Sigmoid colon (tissue), 7 donors: ENCODE data around the gene SRD5A1. TPM values are rescaled to one million over a fixed set of nuclear protein-coding genes. Genes with fewer than 3 reads are reported as not detected.

Source experiments
- DNase-seq: peaks from one replicate; pipeline ENCODE4 v3.0.0-alpha.2; 2019
- H3K27ac ChIP-seq, 4 donors: fragments of 200-600 bp; sonication (generic); one replicate each; pipeline ENCODE4 v1.5.1; 2016 to 2019; ENCODE audit warnings: mild to moderate bottlenecking in 1 of 4
- H3K27me3 ChIP-seq, 3 donors: fragments of 200-600 bp; sonication (generic); one replicate each; pipeline ENCODE4 v1.5.1; 2019; ENCODE audit warnings: mild to moderate bottlenecking in 1 of 3
- H3K36me3 ChIP-seq, 4 donors: fragments of 200-600 bp; sonication (generic); one replicate each; pipeline ENCODE4 v1.5.1; 2016 to 2019
- H3K4me1 ChIP-seq, 4 donors: fragments of 200-600 bp; sonication (generic); one replicate each; pipeline ENCODE4 v1.5.1; 2017 to 2019
- H3K4me3 ChIP-seq, 4 donors: fragments of 200-600 bp; sonication (generic); one replicate each; pipeline ENCODE4 v1.5.1; 2017 to 2019; ENCODE audit warnings: mild to moderate bottlenecking in 2 of 4, moderate library complexity in 1 of 4
- H3K9me3 ChIP-seq, 4 donors: fragments of 200-600 bp in 3 of 4; sonication (generic) in 3 of 4; one replicate each; pipeline versions ENCODE4 v1.5.1 to v1.6.1; 2013 to 2019
- CTCF ChIP-seq, 4 experiments: fragments of 450-650 bp in 3 of 4; fragments of 200-600 bp in 1 of 4; IDR thresholded peaks; one replicate each; pipeline ENCODE4 v1.5.1; 2016 to 2019; ENCODE audit warnings: antibody characterized with exemption in 4 of 4, mild to moderate bottlenecking in 3 of 4, moderate library complexity in 2 of 4
- EP300 ChIP-seq, 4 donors: sonication (generic); formaldehyde crosslinking; IDR thresholded peaks; one replicate each; pipeline ENCODE4 v1.6.1; 2017; ENCODE audit warnings: antibody characterized with exemption in 4 of 4
- POLR2A ChIP-seq, 2 donors: fragments of 450-650 bp; IDR thresholded peaks; one replicate each; pipeline ENCODE4 v1.6.1; 2016; ENCODE audit warnings: antibody characterized with exemption in 2 of 2, mild to moderate bottlenecking in 2 of 2, moderate library complexity in 2 of 2
- POLR2AphosphoS5 ChIP-seq, 4 donors: sonication (generic); formaldehyde crosslinking; IDR thresholded peaks; one replicate each; pipeline ENCODE4 v1.6.1; 2017; ENCODE audit warnings: antibody characterized with exemption in 4 of 4
- WGBS, 2 donors: extraction: QIAGEN DNeasy Blood & Tissue Kit; methylation state at CpG; one replicate each; pipeline ENCODE4 v1.1.7; 2013; 5-methylcytosine and 5-hydroxymethylcytosine counted together
- intact Hi-C: fragments of 100-400 bp; cut with DNase I; formaldehyde crosslinking; loops from one replicate; pipeline ENCODE4 v1.15.1; 2023
- polyA plus RNA-seq, 3 donors: library from polyadenylated mRNA; stranded (reverse); fragments of 200-250 nt; gene quantifications; one replicate each; pipeline ENCODE4 v1.2.3, GENCODE V29; 2013
- total RNA-seq, 4 donors: library from RNA; depleted of rRNA; stranded (reverse); fragments of >200 nt; gene quantifications; one replicate each; pipeline ENCODE4 v1.1.0, GENCODE V29; 2016
- donor health status: healthy with polysubstance abuse.
- donor health status: Bipolar disorder and iron deficiency.
- donor health status: healthy.

SRD5A1 gene
- total and polyA plus RNA-seq, 7 donors, result 3.1 to 10.7 (median 5.7) TPM

DNA sequence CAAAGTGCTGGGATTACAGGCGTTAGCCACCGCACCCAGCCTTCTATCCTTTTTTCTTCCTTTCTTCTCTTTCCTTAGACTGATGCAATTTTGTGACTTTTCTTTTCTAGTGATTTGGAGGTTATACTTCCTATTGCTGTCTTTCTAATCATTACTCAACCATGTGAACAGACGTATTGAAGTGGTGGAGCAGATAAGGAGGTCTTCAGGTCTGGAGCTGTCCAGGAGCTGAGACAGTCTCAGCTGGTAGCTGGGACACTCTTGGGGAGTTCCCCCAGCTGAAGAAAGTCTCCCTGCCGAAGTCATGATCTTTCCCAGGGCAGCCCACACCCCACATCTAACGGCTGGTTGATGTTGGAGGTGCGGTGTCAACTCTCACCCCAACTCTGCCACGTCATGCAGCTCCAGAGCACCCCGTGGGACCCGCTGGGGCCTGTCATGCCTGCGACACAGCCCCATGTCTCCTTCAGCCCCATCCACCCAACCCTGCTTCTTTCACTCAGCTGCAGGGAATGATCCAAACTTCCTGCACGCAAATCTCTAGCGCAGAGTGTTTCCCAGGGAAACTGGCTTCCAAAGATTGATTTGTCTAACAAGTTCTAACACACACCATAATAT lies 41.5 kb upstream of the SRD5A1 start:
- no peak overlapping the region for H3K4me3 ChIP-seq
- TF ChIP-seq EP300 (IDR thresholded peaks at IDR 0.05) (no peak), CTCF (IDR thresholded peaks at IDR 0.05) (no peak), POLR2A (IDR thresholded peaks at IDR 0.05) (no peak), POLR2AphosphoS5 (IDR thresholded peaks at IDR 0.05) (no peak)
- H3K36me3 ChIP-seq, result peaks cover 0 to 9% (median 2%) of the 10 kb centered on the region in 4 donors
- H3K4me1 ChIP-seq, result no peaks in the 10 kb centered on the region
- no peak overlapping the region for H3K27ac ChIP-seq
- no peaks in the 10 kb centered on the region for H3K9me3 ChIP-seq
- no peaks in the 10 kb centered on the region for H3K27me3 ChIP-seq
- DNase-seq, result no peak
- intact Hi-C loops, result no loop called here
- WGBS, 2 donors, result 89 to 93% methylated on average over 12 of the region's 12 CpGs

- Histone ChIP-seq H3K36me3 (peaks cover 0 to 11% (median 5%) of the 10 kb centered on the region in 4 donors), H3K9me3 (no peaks in the 10 kb centered on the region), H3K4me3 (no peak overlapping the region), H3K27ac (no peak overlapping the region), H3K4me1 (peaks cover 0 to under 1% (median 0%) of the 10 kb centered on the region in 4 donors), H3K27me3 (no peaks in the 10 kb centered on the region)
- 49 to 64% methylated on average over 3 of the region's 3 CpGs for WGBS, 2 donors
- intact Hi-C loops, result no loop called here
- no peak for DNase-seq
- no peak for TF ChIP-seq EP300 (IDR thresholded peaks at IDR 0.05)
Measured at GRCh38 chr5:6592601-6593000, 40.6 kb upstream of the SRD5A1 start.

- Histone ChIP-seq H3K4me3 (no peak overlapping the region), H3K27me3 (no peaks in the 10 kb centered on the region), H3K27ac (no peak overlapping the region), H3K9me3 (no peaks in the 10 kb centered on the region), H3K4me1 (peaks cover 0 to 6% (median 0%) of the 10 kb centered on the region in 4 donors), H3K36me3 (peaks cover 0 to 11% (median 10%) of the 10 kb centered on the region in 4 donors)
- WGBS, 2 donors, result 68 to 85% methylated on average over 14 of the region's 14 CpGs
- no peak for DNase-seq
- intact Hi-C loops, result no loop called here
- TF ChIP-seq POLR2AphosphoS5 (IDR thresholded peaks at IDR 0.05) (no peak), EP300 (IDR thresholded peaks at IDR 0.05) (no peak), POLR2A (IDR thresholded peaks at IDR 0.05) (no peak), CTCF (IDR thresholded peaks at IDR 0.05) (no peak)
Measured at GRCh38 chr5:6593148-6594016, 39.9 kb upstream of the SRD5A1 start.

DNA sequence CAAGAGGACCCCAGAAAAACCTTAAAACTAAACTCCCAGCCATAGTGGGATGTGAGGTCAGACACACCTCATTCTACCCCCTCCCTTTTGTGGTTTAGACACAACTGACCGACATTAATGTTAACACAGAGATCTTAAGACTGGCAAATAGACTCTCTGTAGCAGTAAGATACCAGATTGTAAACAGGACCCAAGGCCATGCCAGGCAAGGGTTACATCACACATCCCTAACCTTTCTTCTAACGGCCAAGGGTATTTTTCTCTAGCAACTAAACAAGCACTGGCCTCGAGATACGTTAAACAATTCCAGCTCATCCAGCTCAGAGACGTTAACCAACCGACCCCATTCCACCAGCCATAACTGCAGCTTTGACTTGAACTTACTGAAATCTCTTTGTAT lies 39.2 kb upstream of the SRD5A1 start:
- intact Hi-C loops, result no loop called here
- no peak for TF ChIP-seq CTCF (IDR thresholded peaks at IDR 0.05)
- no peak for TF ChIP-seq POLR2A (IDR thresholded peaks at IDR 0.05)
- no peak for TF ChIP-seq POLR2AphosphoS5 (IDR thresholded peaks at IDR 0.05)
- TF ChIP-seq EP300 (IDR thresholded peaks at IDR 0.05), result no peak
- no peaks in the 10 kb centered on the region for H3K27me3 ChIP-seq
- H3K9me3 ChIP-seq, result no peaks in the 10 kb centered on the region
- WGBS, 2 donors, result 83 to 84% methylated on average over 6 of the region's 6 CpGs
- no peak overlapping the region for H3K27ac ChIP-seq
- peaks cover 0 to 17% (median 13%) of the 10 kb centered on the region in 4 donors for H3K36me3 ChIP-seq
- H3K4me1 ChIP-seq, result peaks cover 0 to 6% (median 0%) of the 10 kb centered on the region in 4 donors
- DNase-seq, result no peak
- no peak overlapping the region for H3K4me3 ChIP-seq

DNA sequence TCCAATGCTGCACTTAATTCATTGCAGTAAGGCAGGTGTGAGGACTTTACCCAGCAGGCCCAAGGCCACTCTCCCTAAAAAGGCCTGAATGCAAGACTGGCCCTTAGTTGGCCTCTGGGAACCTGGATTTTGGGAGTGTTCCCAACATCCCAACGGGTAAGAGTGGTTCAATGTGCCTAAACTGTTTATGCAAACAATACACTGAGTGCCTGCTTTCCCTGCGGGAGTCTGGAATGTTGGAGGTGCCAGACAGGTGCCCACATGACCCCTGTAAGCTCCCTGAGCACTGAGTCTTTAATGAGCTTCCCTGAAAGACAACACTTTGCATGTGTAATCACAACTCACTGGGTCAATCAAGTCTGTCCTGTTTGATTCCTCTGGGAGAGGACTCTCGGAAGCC lies 37.8 kb upstream of the SRD5A1 start:
- Histone ChIP-seq H3K9me3 (no peaks in the 10 kb centered on the region), H3K4me1 (peaks cover 0 to 6% (median 0%) of the 10 kb centered on the region in 4 donors), H3K4me3 (no peak overlapping the region), H3K27me3 (no peaks in the 10 kb centered on the region), H3K27ac (no peak overlapping the region), H3K36me3 (peaks cover 0 to 29% (median 19%) of the 10 kb centered on the region in 4 donors)
- whole genome bisulfite sequencing, 2 donors, result 85% methylated on average over 3 of the region's 3 CpGs
- DNase-seq, result no peak
- intact Hi-C loops, result no loop called here
- no peak for TF ChIP-seq POLR2A (IDR thresholded peaks at IDR 0.05)
- TF ChIP-seq CTCF (IDR thresholded peaks at IDR 0.05), result no peak
- TF ChIP-seq POLR2AphosphoS5 (IDR thresholded peaks at IDR 0.05), result no peak
- TF ChIP-seq EP300 (IDR thresholded peaks at IDR 0.05), result no peak
